HG02885 (cell line): ENCODE results near the gene BDKRB1.
"Not testable (repeated sequence)": the region's sequence is repeated elsewhere in the genome, so short reads cannot be mapped to it uniquely, and the experiment has no call there.

Experiments
- ATAC-seq: cut with Tn5 transposase; IDR thresholded peaks from one replicate; pipeline ENCODE4 v1.9.1; 2021; ENCODE audit warnings: mild to moderate bottlenecking; ENCODE audit not compliant: unreplicated experiment, poor library complexity

Gene BDKRB1

DNA sequence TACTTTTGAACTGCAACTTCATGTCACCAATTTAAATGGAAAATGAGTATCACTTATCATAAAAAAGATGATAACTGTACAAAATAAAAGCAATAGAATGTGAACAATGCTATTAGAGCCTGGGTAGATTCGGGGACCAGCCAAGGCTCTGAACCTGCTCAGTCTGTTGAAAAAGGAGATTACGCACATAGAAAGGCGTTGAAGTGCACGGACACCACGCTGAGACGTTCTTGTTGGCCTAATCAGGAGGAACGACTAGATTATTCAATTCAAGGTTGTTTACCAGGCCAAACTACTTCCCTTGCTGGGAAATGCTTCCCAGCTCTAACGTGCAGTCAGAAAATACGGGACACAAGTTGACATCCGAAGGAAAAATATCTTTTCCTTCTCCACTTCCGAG lies 23.5 kb upstream of the BDKRB1 start:
- ATAC-seq, result no peak

DNA sequence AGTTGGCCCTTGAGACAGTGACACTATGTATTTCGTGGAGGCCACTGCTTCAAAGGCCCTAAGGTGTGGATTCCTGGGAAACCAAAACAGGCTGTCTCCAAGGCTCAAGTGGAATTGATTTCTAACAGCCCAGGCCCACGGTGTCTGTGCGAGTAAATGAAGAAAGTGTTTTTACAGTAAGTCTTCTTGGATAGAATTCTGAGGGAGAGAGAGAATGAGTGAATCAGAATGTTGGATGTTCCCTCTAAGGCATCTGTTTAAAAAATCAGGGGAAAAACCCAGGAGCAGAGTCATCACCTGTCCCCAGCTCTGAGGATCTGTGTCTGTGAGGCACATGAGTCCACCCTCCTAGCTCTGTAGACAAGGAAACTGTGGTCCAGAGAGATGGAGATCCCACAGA lies 22.3 kb upstream of the BDKRB1 start:
- no peak for ATAC-seq

GRCh38 chr14:96235426-96235825 lies 20.6 kb upstream of the BDKRB1 start:
- no peak for ATAC-seq

DNA sequence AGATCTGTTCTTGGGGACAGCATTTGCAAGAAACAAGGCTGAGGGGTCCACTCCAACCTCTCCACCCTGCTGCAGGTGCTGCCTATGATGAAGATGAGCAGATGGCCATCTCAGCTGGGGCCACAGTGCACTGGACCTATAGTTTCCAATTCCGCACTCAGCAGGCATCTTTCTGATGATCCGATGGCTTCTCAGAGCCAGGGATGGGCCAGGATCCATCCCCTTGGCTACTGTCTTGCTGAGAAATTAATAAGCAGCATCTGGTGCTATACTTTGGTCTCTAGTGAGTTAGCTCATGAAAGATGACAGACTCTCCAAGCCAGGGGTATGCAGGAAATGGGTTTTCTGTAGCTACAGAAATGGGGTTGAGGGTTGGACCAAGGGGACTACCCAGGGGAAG lies 18.4 kb upstream of the BDKRB1 start:
- ATAC-seq, result no peak

GRCh38 chr14:96238676-96239265 lies 17.2 kb upstream of the BDKRB1 start:
- no peak for ATAC-seq

DNA sequence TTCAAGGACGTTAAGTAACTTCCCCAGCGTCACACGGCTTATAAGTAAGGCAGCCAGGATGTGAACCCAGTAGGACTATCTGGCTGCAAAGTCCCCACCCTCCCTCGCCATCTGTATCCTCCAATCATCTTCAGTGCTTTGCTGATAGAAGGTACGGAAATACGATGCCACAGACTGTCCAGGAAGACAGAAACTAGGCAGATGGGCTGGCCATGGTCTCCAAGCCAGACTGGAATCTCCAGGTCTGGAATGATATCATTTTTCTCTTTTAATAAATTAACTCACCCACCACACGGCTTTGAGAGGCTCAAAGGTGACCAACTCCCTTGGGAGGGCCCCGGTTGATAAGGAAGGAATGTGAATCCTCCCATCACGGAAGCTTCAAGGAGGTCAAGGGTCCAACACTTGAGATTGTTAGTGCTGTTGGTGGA lies 16.3 kb upstream of the BDKRB1 start:
- no peak for ATAC-seq

- no peak for ATAC-seq
Measured at GRCh38 chr14:96240641-96241040, 15.4 kb upstream of the BDKRB1 start.

GRCh38 chr14:96242126-96242525 lies 13.9 kb upstream of the BDKRB1 start:
- ATAC-seq, result no peak

DNA sequence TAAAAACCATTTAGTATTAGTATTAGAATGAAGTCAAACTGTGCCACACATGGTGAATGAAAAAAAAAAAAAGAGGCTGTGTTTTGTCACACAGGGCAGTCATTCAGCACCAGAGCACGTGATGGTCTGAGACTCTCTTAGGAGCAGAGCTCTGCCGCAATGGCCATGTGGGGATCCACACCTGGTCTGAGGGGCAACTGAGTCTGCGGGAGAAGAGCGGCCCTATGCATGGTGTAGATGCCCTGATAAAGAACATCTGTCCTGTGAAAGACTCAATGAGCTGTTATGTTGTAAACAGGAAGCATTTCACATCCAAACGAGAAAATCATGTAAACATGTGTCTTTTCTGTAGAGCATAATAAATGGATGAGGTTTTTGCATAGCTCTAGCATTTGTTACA lies 12.2 kb upstream of the BDKRB1 start:
- no peak for ATAC-seq

DNA sequence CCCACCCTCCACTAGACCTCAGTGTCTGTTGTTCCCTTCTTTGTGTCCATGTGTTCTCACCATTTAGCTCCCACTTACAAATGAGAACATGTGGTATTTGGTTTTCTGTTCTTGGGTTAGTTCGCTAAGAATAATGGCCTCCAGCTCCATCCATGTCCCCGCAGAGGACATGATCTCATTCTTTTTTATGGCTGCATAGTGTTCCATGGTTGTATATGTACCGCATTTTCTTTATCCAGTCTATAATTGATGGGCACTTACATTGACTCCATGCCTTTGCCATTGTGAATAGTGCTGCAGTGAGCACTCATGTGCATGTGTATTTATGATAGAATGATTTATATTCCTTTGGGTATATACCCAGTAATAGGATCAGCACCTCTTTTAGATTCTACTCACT lies 10.9 kb upstream of the BDKRB1 start:
- not testable (repeated sequence) for ATAC-seq

DNA sequence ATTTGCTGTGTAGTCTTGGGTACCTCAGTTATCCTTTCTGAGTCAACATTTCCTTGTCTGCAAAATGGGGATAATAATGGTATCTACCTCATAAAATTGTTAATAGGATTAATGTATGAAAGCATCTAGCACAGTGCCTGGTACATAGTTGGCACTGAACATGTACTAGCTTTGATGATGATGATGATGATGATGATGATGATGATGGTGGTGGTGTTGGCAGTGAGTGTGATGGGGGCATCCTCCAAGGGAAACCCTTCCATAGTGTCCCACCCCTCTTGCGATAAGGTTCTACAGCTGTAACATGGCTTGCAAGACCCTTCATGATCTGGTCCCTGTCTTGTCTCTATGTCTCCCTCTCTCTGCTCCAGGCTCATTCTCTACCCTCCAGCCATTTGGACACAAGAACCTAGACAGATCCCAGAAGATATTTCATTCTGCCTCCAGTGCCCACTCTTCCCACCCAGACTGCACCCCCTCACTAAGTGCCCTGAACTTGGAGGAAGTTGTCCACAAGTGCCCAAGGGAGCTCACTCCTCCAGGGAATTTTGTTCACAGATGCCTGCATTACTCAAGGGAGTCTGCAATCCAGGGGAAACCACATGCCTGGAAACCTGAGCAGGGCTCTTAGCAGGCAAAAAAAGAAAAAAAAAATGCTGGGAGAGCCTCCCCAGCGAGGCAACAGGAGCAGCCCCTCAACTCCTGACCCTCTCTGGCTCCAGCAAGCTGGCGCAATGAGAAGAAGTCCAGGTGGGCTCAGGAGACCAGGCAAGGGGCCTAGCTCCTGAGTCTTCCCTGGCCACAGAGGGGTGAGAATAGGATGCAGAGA lies 10.1 kb upstream of the BDKRB1 start:
- no peak for ATAC-seq

- no peak for ATAC-seq
Measured at GRCh38 chr14:96246539-96246847, 9.5 kb upstream of the BDKRB1 start.

DNA sequence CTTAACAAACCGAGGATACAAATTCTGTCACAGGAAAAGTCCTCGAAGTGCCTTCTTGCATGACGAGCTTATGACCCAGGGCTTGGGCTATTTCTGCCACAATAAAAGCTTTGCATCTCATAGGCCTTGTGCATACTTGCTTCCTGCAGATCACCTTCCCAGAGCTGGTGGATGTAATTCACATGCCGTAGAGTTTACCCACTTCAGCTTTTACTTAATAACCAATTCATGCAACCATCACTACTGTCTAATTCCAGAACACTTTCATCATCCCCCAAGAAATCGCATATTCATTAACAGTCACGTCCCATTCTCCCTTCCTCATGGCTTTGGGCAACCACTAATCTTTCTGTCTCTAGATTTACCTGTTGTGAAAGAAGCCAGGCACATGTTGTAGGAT lies 9.0 kb upstream of the BDKRB1 start:
- ATAC-seq, result no peak

DNA sequence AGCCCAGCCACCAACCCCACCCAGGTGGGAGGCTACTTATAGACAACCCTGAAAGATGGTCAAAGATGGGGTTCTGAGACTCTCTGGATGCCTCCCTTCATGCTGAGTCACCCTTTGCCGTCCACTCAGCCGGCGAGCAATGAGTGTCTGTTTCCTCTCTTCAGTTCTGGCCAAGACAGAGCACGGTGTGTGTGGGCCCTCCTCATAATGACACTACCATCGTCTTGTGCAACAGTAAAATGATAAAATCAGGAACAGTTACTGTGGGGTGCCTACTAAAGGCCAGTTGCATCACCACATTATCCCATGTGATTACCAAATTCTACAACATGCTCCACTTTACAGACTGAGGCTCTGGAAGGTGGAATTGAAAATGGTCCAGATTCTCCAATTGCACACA lies 7.0 kb upstream of the BDKRB1 start:
- ATAC-seq, result no peak

DNA sequence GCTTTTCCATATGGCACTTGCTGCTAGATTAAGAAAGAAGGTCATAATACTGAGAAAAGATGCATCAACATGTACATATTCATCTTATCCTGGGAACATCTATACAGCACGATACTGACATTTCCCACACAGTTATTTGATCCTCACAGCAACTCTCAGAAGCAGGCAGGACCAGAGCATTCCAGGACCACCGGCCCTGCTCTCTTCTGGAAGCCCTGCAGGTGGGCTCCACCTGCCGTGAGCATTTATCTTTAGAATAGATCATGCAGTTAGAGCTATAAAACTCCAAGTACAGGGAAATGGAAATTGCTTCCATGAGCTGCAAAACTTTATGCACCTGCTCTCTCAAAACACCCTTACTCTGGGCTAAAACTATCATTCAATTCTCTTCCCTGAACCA lies 5.5 kb upstream of the BDKRB1 start:
- ATAC-seq, result no peak

GRCh38 chr14:96251656-96252155 lies 4.3 kb upstream of the BDKRB1 start:
- ATAC-seq, result no peak

DNA sequence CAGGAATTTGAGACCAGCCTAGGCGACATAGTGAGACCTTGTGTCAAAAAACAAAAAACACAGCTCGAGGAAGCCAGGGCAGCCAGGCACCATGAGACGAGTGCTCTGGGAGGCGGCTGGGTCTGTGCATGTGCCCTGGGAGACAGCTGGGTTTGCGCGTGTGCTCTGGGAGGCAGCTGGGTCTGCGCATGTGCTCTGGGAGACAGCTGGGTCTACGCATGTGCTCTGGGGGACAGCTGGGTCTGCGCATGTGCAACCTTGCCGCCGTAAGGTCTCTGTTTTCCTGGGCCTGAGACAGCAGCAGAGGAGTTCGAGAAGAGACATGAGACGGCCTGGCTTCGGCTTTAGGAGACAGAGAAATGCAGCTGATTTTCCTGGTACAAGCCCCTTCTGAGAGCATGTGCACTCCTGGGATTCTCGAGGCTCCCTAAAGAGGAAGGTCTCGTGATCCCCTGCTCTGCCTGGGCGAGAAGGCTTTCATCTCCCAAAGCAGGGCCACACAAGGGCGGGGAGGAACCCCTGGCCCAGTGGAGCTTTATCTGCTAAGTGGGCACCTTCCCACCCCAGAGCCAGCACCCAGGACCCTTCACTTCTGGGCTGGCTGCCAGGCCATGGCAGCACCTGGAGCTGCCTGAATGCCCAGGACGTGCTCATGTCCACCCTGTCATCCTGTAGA lies 3.5 kb upstream of the BDKRB1 start:
- no peak for ATAC-seq

GRCh38 chr14:96252999-96253539 lies 2.9 kb upstream of the BDKRB1 start:
- no peak for ATAC-seq

- ATAC-seq, result no peak
Measured at GRCh38 chr14:96254687-96255086, 1.3 kb upstream of the BDKRB1 start.

GRCh38 chr14:96256407-96256806 lies 397 bp downstream of the BDKRB1 start:
- no peak for ATAC-seq

- no peak for ATAC-seq
Measured at GRCh38 chr14:96257056-96257455, 1.0 kb downstream of the BDKRB1 start.
